ENCODE measurements around the gene MYO15A.

MYO15A gene

GRCh38 chr17:18185832-18186626 lies 77.5 kb downstream of the MYO15A start:
- Histone ChIP-seq H3K27ac (ENCODE audit: extremely low read depth, low read depth, low read length) (peak overlapping the region; percentile 94), H3K9me3 (ENCODE audit: control insufficient read depth, insufficient read depth, low read depth, low read length) (no peaks in the 10 kb centered on the region), H3K4me3 (ENCODE audit: low read depth, low read length) (peak overlapping the region; percentile 59), H3K4me1 (ENCODE audit: control insufficient read depth, insufficient read depth, low read length) (peaks cover 40% of the 10 kb centered on the region), H3K36me3 (ENCODE audit: control insufficient read depth in 2 of 2, insufficient read depth in 1 of 2, low read length in 2 of 2) (peaks cover 22 to 57% of the 10 kb centered on the region in 2 experiments; a peak in 2 of 3 replicates)
- ChIA-PET CTCF (interaction anchor here (0.6 to 1.9 kb wide), 5 partner anchors 10 to 45 kb away, joined by 3 to 7 read pairs (median 3); no protein-coding TSS in a partner anchor), POLR2A (interaction anchor here (0.9 kb wide), 1 partner anchor 30 kb away, joined by 3 read pairs; no protein-coding TSS in a partner anchor)
- TF ChIP-seq ZNF571 (tag by site-specific recombination; IDR thresholded peaks at IDR 0.05) (no peak), ZNF600 (tag by site-specific recombination; IDR thresholded peaks at IDR 0.05) (peak; percentile 28; the same call in 1 of the 2 replicates), ZBTB48 (tag by site-specific recombination; IDR thresholded peaks at IDR 0.05) (peak; percentile 30; the same call in 1 of the 2 replicates), KLF10 (tag by site-specific recombination; IDR thresholded peaks at IDR 0.05) (peak; percentile 31; the same call in 1 of the 2 replicates), ZNF629 (tag by site-specific recombination; IDR thresholded peaks at IDR 0.05) (peak; percentile 6; the same call in 1 of the 2 replicates), ZIC2 (tag by site-specific recombination; IDR thresholded peaks at IDR 0.05) (peak; percentile 21; the same call in 1 of the 2 replicates), ZNF211 (tag by site-specific recombination; IDR thresholded peaks at IDR 0.05; ENCODE audit: low read depth) (no peak), ATF2 (tag by site-specific recombination; IDR thresholded peaks at IDR 0.05; ENCODE audit: low read depth) (peak; percentile 86), IKZF3 (tag by site-specific recombination; IDR thresholded peaks at IDR 0.05) (peak; percentile 15; the same call in 1 of the 2 replicates), ZNF404 (tag by site-specific recombination; IDR thresholded peaks at IDR 0.05) (no peak), ZNF112 (tag by site-specific recombination; IDR thresholded peaks at IDR 0.05) (no peak), ZNF426 (tag by site-specific recombination; IDR thresholded peaks at IDR 0.05) (no peak), ZNF510 (tag by site-specific recombination; IDR thresholded peaks at IDR 0.05; ENCODE audit: insufficient replicate concordance) (no peak), ZBTB20 (tag by site-specific recombination; IDR thresholded peaks at IDR 0.05) (peak; percentile 23; the same call in 1 of the 2 replicates), ZNF394 (tag by site-specific recombination; IDR thresholded peaks at IDR 0.05; ENCODE audit: borderline replicate concordance) (peak; percentile 74), GLIS1 (tag by site-specific recombination; IDR thresholded peaks at IDR 0.05) (peak; percentile 32; the same call in 1 of the 2 replicates)

- POLR2A ChIA-PET: no interaction called here
- CTCF ChIA-PET: interaction anchor here (1.7 to 1.9 kb wide), 2 partner anchors 30 to 46 kb away, joined by 6 to 7 read pairs; no protein-coding TSS in a partner anchor
- no peaks in the 10 kb centered on the region for H3K9me3 ChIP-seq (ENCODE audit: control insufficient read depth, insufficient read depth, low read depth, low read length)
- peaks cover 42% of the 10 kb centered on the region for H3K4me1 ChIP-seq (ENCODE audit: control insufficient read depth, insufficient read depth, low read length)
- H3K27ac ChIP-seq (ENCODE audit: extremely low read depth, low read depth, low read length): peak overlapping the region; percentile 94
- TF ChIP-seq ZNF366 (tag by site-specific recombination; conservative IDR thresholded peaks at IDR 0.05) (0 out of 2 replicates have a peak, but pooled peaks have one; percentile 6), ZBTB8A (tag by site-specific recombination; IDR thresholded peaks at IDR 0.05) (no peak), ZFHX2 (tag by site-specific recombination; conservative IDR thresholded peaks at IDR 0.05) (peak; percentile 40), ZBTB7A (tag by site-specific recombination; IDR thresholded peaks at IDR 0.05; ENCODE audit: low read depth) (no peak), ZNF544 (tag by site-specific recombination; IDR thresholded peaks at IDR 0.05) (no peak), GLI4 (tag by site-specific recombination; IDR thresholded peaks at IDR 0.05) (no peak), ZNF843 (tag by site-specific recombination; IDR thresholded peaks at IDR 0.05) (no peak), ELK4 (IDR thresholded peaks at IDR 0.05; ENCODE audit: borderline replicate concordance, low read depth, low read length) (no peak)
- peak overlapping the region; percentile 59 for H3K4me3 ChIP-seq (ENCODE audit: low read depth, low read length)
- peaks cover 25 to 63% of the 10 kb centered on the region in 2 experiments; a peak in 2 of 3 replicates for H3K36me3 ChIP-seq (ENCODE audit: control insufficient read depth in 2 of 2, insufficient read depth in 1 of 2, low read length in 2 of 2)
Measured at GRCh38 chr17:18186627-18186982, 78.0 kb downstream of the MYO15A start.

Data from HEK293 (cell line).